Common myeloid progenitor, CD34-positive (primary cell): ENCODE measurements around the gene FUT9.

Source experiments
- CTCF ChIA-PET: fragments of 350-600 bp; sonication (Branson Sonifier 250); formaldehyde crosslinking; loops from one replicate; lab custom pipeline; 2021; ENCODE audit warnings: antibody characterized with exemption; lab: Charles Lee
- POLR2A ChIA-PET: fragments of 350-600 bp; sonication (Branson Sonifier 250); formaldehyde crosslinking; loops from one replicate; lab custom pipeline; 2021; ENCODE audit warnings: antibody characterized with exemption; lab: Charles Lee
- DNase-seq, 3 donors: peaks; one replicate each; pipeline versions ENCODE4 v3.0.0 to v3.0.0-alpha.2; 2013
- H3K27ac ChIP-seq, 2 experiments: 1 replicate in 1 of 2; 2 replicates in 1 of 2; pipeline ENCODE4 v1.7.0; 2013; ENCODE audit warnings: inconsistent platforms in 2 of 2, low read length in 2 of 2, mild to moderate bottlenecking in 2 of 2, low read depth in 1 of 2, moderate library complexity in 1 of 2; ENCODE audit not compliant: severe bottlenecking in 2 of 2, insufficient read depth in 1 of 2, poor library complexity in 1 of 2
- H3K27me3 ChIP-seq, 5 experiments: replicated peaks in 2 of 5; 1 replicate in 3 of 5; 2 replicates in 2 of 5; pipeline versions ENCODE4 v1.6.1 to v1.7.0; 2013; ENCODE audit warnings: low read length in 4 of 5, mild to moderate bottlenecking in 2 of 5, moderate library complexity in 2 of 5, inconsistent platforms in 1 of 5; ENCODE audit not compliant: insufficient read depth in 5 of 5, control insufficient read depth in 4 of 5
- H3K36me3 ChIP-seq, 4 experiments: 1 replicate in 2 of 4; 2 replicates in 2 of 4; pipeline versions ENCODE4 v1.6.1 to v1.7.0; 2013; ENCODE audit warnings: low read length in 3 of 4, control low read depth in 1 of 4, mild to moderate bottlenecking in 1 of 4; ENCODE audit not compliant: control insufficient read depth in 4 of 4, insufficient read depth in 4 of 4
- H3K4me1 ChIP-seq, 4 experiments: 1 replicate in 3 of 4; 2 replicates in 1 of 4; pipeline versions ENCODE4 v1.6.1 to v1.7.1; 2013; ENCODE audit warnings: low read length in 3 of 4, mild to moderate bottlenecking in 3 of 4, control low read depth in 1 of 4, inconsistent platforms in 1 of 4, moderate library complexity in 1 of 4; ENCODE audit not compliant: control insufficient read depth in 4 of 4, insufficient read depth in 4 of 4; ENCODE audit errors: control extremely low read depth in 1 of 4
- H3K4me3 ChIP-seq, 7 experiments: 1 replicate in 4 of 7; 2 replicates in 3 of 7; pipeline versions ENCODE4 v1.5.1 to v1.7.0; 2013; ENCODE audit warnings: mild to moderate bottlenecking in 7 of 7, low read length in 6 of 7, moderate library complexity in 6 of 7, inconsistent platforms in 2 of 7, low read depth in 2 of 7, control low read depth in 1 of 7; ENCODE audit not compliant: insufficient read depth in 4 of 7, control insufficient read depth in 1 of 7; ENCODE audit errors: extremely low read depth in 1 of 7
- H3K9me3 ChIP-seq, 5 experiments: 1 replicate in 4 of 5; 2 replicates in 1 of 5; pipeline versions ENCODE4 v1.6.1 to v1.7.1; 2013; ENCODE audit warnings: low read length in 4 of 5, mild to moderate bottlenecking in 2 of 5, inconsistent platforms in 1 of 5, low read depth in 1 of 5, moderate library complexity in 1 of 5; ENCODE audit not compliant: control insufficient read depth in 4 of 5, insufficient read depth in 2 of 5; ENCODE audit errors: control extremely low read depth in 1 of 5
- WGBS: methylation state at CpG from one replicate; pipeline ENCODE4 v1.1.5; 2013; ENCODE audit not compliant: insufficient coverage; 5-methylcytosine and 5-hydroxymethylcytosine counted together

The FUT9 gene

GRCh38 chr6:96157018-96157565 is 141.3 kb downstream of the FUT9 start:
- ChIA-PET CTCF (no interaction called here), POLR2A (no interaction called here)
- Histone ChIP-seq H3K27me3 (no peaks in the 10 kb centered on the region), H3K9me3 (no peaks in the 10 kb centered on the region), H3K4me3 (peak overlapping the region in 1 of 7 experiments; percentile 17), H3K27ac (no peak overlapping the region), H3K4me1 (no peaks in the 10 kb centered on the region), H3K36me3 (no peaks in the 10 kb centered on the region)
- WGBS = no CpG with 5 or more reads among the region's 3 CpGs
- peak in 2 of 3 donors; percentile 11 to 20 for DNase-seq

- Histone ChIP-seq H3K36me3 (no peaks in the 10 kb centered on the region), H3K27ac (no peak overlapping the region), H3K4me1 (no peaks in the 10 kb centered on the region), H3K27me3 (no peaks in the 10 kb centered on the region), H3K9me3 (no peaks in the 10 kb centered on the region), H3K4me3 (no peak overlapping the region)
- ChIA-PET CTCF (no interaction called here), POLR2A (no interaction called here)
- DNase-seq = no peak
- 19% methylated on average over 2 of the region's 2 CpGs for WGBS
These were observed 146.9 kb downstream of the FUT9 start for GRCh38 chr6:96162711-96163120.

- no peaks in the 10 kb centered on the region for H3K9me3 ChIP-seq
- no peak overlapping the region for H3K27ac ChIP-seq
- no peaks in the 10 kb centered on the region for H3K27me3 ChIP-seq
- H3K36me3 ChIP-seq = no peaks in the 10 kb centered on the region
- no peak overlapping the region for H3K4me3 ChIP-seq
- DNase-seq = no peak
- H3K4me1 ChIP-seq = no peaks in the 10 kb centered on the region
- ChIA-PET POLR2A (no interaction called here), CTCF (no interaction called here)
These were observed 149.0 kb downstream of the FUT9 start for GRCh38 chr6:96164802-96165201.

GRCh38 chr6:96171112-96171511 is 155.3 kb downstream of the FUT9 start:
- WGBS = 94% methylated on average over 2 of the region's 2 CpGs
- H3K4me3 ChIP-seq = no peak overlapping the region
- no peaks in the 10 kb centered on the region for H3K36me3 ChIP-seq
- H3K9me3 ChIP-seq = no peaks in the 10 kb centered on the region
- no peaks in the 10 kb centered on the region for H3K27me3 ChIP-seq
- H3K27ac ChIP-seq = no peak overlapping the region
- no peak for DNase-seq
- no peaks in the 10 kb centered on the region for H3K4me1 ChIP-seq
- POLR2A ChIA-PET = no interaction called here
- CTCF ChIA-PET = no interaction called here

- Histone ChIP-seq H3K27ac (no peak overlapping the region), H3K27me3 (no peaks in the 10 kb centered on the region), H3K36me3 (no peaks in the 10 kb centered on the region), H3K9me3 (peaks cover 0 to 2% (median 0%) of the 10 kb centered on the region in 5 experiments), H3K4me1 (no peaks in the 10 kb centered on the region), H3K4me3 (no peak overlapping the region)
- DNase-seq = no peak
- ChIA-PET POLR2A (no interaction called here), CTCF (no interaction called here)
- WGBS = 20% methylated on average over 1 of the region's 2 CpGs
These were observed 169.0 kb downstream of the FUT9 start for GRCh38 chr6:96184798-96185197.

GRCh38 chr6:96186094-96186493 is 170.3 kb downstream of the FUT9 start:
- WGBS = no CpG with 5 or more reads among the region's 2 CpGs
- no peaks in the 10 kb centered on the region for H3K4me1 ChIP-seq
- ChIA-PET CTCF (interaction anchor here (0.6 to 0.9 kb wide), 2 partner anchors 20 to 228 kb away, joined by 3 read pairs; no protein-coding TSS in a partner anchor), POLR2A (no interaction called here)
- peaks cover 0 to 2% (median 0%) of the 10 kb centered on the region in 5 experiments for H3K9me3 ChIP-seq
- no peak overlapping the region for H3K4me3 ChIP-seq
- no peaks in the 10 kb centered on the region for H3K36me3 ChIP-seq
- DNase-seq = no peak
- no peak overlapping the region for H3K27ac ChIP-seq
- H3K27me3 ChIP-seq = no peaks in the 10 kb centered on the region

GRCh38 chr6:96186516-96187195 is 170.9 kb downstream of the FUT9 start:
- WGBS = no CpG with 5 or more reads among the region's 2 CpGs
- Histone ChIP-seq H3K4me1 (no peaks in the 10 kb centered on the region), H3K4me3 (no peak overlapping the region), H3K27ac (no peak overlapping the region), H3K9me3 (peaks cover 0 to 2% (median 0%) of the 10 kb centered on the region in 5 experiments), H3K27me3 (no peaks in the 10 kb centered on the region), H3K36me3 (no peaks in the 10 kb centered on the region)
- POLR2A ChIA-PET = no interaction called here
- DNase-seq = no peak
- CTCF ChIA-PET = no interaction called here
